ENCODE results near the gene CDH13.

CDH13 gene

GRCh38 chr16:83143788-83144187 is 517.0 kb downstream of the CDH13 start:
- H3K27ac ChIP-seq, result no peak overlapping the region
- TF ChIP-seq CTCF (IDR thresholded peaks at IDR 0.05) (no peak), ZFX (IDR thresholded peaks at IDR 0.05; ENCODE audit: borderline replicate concordance) (no peak)

DNA sequence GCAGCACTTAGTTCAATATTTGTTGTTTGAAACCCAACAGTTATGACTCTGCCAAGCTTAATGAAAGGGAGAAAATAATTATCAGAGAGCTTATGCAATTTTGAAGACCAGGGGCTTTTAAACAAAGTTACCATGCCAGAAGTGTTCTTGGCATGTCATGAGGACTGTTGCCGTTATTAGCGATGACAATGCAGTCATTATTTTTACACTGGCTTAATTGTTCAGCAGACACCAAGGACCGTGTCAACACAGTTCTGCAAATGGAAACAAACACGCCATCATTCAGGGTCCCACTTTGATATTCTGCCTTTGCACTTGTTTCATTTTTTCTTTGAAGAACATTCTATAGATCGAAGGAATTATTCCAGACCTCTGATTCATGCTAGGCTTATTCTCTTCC is 518.5 kb downstream of the CDH13 start:
- TF ChIP-seq CTCF (IDR thresholded peaks at IDR 0.05) (no peak), ZFX (IDR thresholded peaks at IDR 0.05; ENCODE audit: borderline replicate concordance) (no peak)
- H3K27ac ChIP-seq, result no peak overlapping the region

DNA sequence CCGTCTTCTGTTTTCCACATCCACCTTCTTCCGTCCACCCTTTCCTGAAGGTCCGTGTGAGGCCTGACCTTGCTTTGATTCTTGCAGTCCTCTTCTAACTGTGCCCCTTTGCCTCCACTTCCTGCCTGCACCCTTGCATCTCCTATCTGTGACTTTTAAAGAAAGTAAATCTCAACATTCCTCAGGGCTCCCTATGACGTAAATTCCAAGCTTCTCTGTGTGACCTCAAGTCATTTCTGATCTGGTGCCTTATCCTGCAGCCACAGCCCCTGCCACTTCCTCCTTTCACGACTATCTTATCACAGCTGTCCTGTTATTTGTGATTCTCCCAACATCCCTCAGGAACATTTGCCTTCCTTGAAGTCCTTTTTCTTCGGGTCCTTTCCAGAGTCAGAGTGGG is 520.5 kb downstream of the CDH13 start:
- TF ChIP-seq ZFX (IDR thresholded peaks at IDR 0.05; ENCODE audit: borderline replicate concordance) (no peak), CTCF (IDR thresholded peaks at IDR 0.05) (no peak)
- no peak overlapping the region for H3K27ac ChIP-seq

DNA sequence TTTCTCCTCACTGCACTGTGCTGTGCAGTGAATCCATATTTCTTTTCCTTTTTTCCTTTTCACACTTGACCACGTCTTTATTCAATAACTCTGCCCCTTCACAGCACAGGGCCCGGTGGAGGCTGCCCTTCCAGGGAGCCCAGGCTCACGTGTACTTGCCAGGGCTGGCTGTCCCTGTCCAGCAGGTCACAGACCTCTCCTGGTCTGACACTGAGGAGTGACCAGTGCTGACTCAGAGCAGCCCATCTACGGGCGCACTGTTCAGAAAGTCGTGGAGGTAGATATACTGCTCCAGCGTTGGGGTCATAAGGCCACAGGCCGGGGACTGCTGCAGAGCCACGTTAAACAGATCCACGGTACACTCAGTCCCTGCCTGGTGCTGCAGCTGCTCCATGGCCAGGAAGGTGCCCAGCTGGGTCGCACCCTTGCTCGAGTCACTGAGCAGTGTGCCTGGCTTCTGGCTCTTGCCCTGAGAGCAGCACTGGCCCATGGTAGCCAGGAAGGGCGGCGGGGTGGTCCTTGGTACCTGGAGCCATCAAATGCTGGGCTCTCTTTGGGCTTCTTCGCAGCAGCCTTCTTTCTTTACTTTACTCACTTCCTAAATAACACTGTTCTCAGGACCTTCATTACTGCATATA is 531.7 kb downstream of the CDH13 start:
- H3K27ac ChIP-seq, result no peak overlapping the region
- TF ChIP-seq CTCF (IDR thresholded peaks at IDR 0.05), result no peak
- TF ChIP-seq ZFX (IDR thresholded peaks at IDR 0.05; ENCODE audit: borderline replicate concordance), result no peak

- H3K27ac ChIP-seq, result no peak overlapping the region
- no peak for TF ChIP-seq CTCF (IDR thresholded peaks at IDR 0.05)
- TF ChIP-seq ZFX (IDR thresholded peaks at IDR 0.05; ENCODE audit: borderline replicate concordance), result no peak
Observed at GRCh38 chr16:83159049-83159448, 532.3 kb downstream of the CDH13 start.

GRCh38 chr16:83160287-83161020 is 533.7 kb downstream of the CDH13 start:
- H3K27ac ChIP-seq, result no peak overlapping the region
- no peak for TF ChIP-seq ZFX (IDR thresholded peaks at IDR 0.05; ENCODE audit: borderline replicate concordance)
- TF ChIP-seq CTCF (IDR thresholded peaks at IDR 0.05), result no peak

DNA sequence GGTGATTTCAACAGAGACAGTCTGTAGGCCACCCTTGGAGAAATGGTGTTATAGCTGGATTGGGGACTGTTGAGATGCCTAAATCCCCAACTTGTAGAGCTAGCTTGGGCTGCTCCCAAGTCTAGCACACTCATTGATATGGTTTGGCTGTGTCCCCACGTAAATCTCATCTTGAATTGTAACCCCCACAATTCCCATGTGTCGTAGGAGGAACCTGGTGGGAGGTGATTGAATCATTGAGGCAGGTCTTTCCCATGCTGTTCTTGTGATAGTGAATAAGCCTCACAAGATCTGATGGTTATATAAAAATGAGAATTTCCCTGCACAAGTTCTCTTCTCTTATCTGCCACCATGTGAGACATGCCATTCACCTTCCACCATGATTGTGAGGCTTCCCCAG is 536.0 kb downstream of the CDH13 start:
- H3K27ac ChIP-seq, result no peak overlapping the region
- TF ChIP-seq CTCF (IDR thresholded peaks at IDR 0.05) (no peak), ZFX (IDR thresholded peaks at IDR 0.05; ENCODE audit: borderline replicate concordance) (no peak)
